Thoracic aorta (tissue), 2 donors: ENCODE results near the gene POLR2L. TPM values are rescaled to one million over a fixed set of nuclear protein-coding genes. Genes with fewer than 3 reads are reported as not detected.

ENCODE experiments used
- ATAC-seq: fragments of 150-250 bp; one replicate; pipeline ENCODE4 v1.8.0; 2017; ENCODE audit warnings: low read depth; ENCODE audit not compliant: insufficient number of reproducible peaks, low FRiP score
- DNase-seq: peaks from one replicate; pipeline ENCODE4 v3.0.0-alpha.2; 2020; ENCODE audit warnings: low spot score
- H3K27ac ChIP-seq, 2 donors: fragments of 200-600 bp; sonication (generic); 1 replicate in 1 of 2; 2 replicates in 1 of 2; pipeline ENCODE4 v1.5.1; 2016; ENCODE audit warnings: mild to moderate bottlenecking in 2 of 2, moderate library complexity in 2 of 2
- H3K27me3 ChIP-seq: fragments of 200-600 bp; sonication (generic); replicated peaks from 2 replicates; pipeline ENCODE4 v1.6.0; 2016; ENCODE audit warnings: mild to moderate bottlenecking; ENCODE audit not compliant: insufficient read depth
- H3K36me3 ChIP-seq: fragments of 200-600 bp; sonication (generic); one replicate; pipeline ENCODE4 v1.5.1; 2016
- H3K4me1 ChIP-seq, 2 donors: fragments of 200-600 bp; sonication (generic); 1 replicate in 1 of 2; 2 replicates in 1 of 2; pipeline versions ENCODE4 v1.5.1 to v1.6.0; 2016; ENCODE audit warnings: low read depth in 2 of 2, mild to moderate bottlenecking in 1 of 2; ENCODE audit not compliant: control insufficient read depth in 1 of 2
- H3K4me3 ChIP-seq: fragments of 200-600 bp; sonication (generic); 2 replicates; pipeline ENCODE4 v1.5.1; 2016; ENCODE audit warnings: mild to moderate bottlenecking
- H3K9me3 ChIP-seq: fragments of 200-600 bp; sonication (generic); 2 replicates; pipeline ENCODE4 v1.5.1; 2016
- total RNA-seq, 2 donors: library from RNA; depleted of rRNA; stranded (reverse); fragments of >200 nt; gene quantifications; one replicate each; pipeline versions ENCODE4 v1.1.0 to v1.2.3, GENCODE V29; 2016
- TF ChIP-seq, protein P1 (sequence below): fragments of 200-600 bp; sonication (generic); IDR thresholded peaks from one replicate; pipeline ENCODE4 v1.5.1; 2019; ENCODE audit warnings: antibody characterized with exemption

Gene POLR2L
- total RNA-seq, 2 donors from 2014 or later = 20.8 to 63.0 TPM

DNA sequence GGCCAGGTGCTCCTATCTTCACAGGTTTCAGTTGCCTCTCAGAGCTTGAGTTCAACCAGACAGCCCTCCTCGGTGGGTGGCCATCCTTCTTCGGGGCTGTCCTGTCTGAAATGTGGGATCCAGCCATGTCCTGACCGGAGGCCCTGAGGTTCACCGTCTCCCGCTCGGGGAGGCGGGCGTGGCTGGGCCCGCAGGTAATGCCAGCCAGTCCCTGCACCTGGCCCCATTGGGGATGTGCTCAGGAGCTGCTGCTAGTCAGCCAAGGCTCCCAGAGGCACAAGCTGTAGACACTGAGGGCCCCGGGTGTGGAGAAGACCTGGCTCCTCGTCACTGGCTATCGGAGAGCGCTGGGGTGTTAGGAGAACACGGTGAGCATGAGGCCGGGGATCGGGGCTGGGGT is 32.9 kb upstream of the POLR2L start:
- TF ChIP-seq, protein P1, sequence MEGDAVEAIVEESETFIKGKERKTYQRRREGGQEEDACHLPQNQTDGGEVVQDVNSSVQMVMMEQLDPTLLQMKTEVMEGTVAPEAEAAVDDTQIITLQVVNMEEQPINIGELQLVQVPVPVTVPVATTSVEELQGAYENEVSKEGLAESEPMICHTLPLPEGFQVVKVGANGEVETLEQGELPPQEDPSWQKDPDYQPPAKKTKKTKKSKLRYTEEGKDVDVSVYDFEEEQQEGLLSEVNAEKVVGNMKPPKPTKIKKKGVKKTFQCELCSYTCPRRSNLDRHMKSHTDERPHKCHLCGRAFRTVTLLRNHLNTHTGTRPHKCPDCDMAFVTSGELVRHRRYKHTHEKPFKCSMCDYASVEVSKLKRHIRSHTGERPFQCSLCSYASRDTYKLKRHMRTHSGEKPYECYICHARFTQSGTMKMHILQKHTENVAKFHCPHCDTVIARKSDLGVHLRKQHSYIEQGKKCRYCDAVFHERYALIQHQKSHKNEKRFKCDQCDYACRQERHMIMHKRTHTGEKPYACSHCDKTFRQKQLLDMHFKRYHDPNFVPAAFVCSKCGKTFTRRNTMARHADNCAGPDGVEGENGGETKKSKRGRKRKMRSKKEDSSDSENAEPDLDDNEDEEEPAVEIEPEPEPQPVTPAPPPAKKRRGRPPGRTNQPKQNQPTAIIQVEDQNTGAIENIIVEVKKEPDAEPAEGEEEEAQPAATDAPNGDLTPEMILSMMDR = no peak
- no peaks in the 10 kb centered on the region for H3K36me3 ChIP-seq
- no peak for DNase-seq

DNA sequence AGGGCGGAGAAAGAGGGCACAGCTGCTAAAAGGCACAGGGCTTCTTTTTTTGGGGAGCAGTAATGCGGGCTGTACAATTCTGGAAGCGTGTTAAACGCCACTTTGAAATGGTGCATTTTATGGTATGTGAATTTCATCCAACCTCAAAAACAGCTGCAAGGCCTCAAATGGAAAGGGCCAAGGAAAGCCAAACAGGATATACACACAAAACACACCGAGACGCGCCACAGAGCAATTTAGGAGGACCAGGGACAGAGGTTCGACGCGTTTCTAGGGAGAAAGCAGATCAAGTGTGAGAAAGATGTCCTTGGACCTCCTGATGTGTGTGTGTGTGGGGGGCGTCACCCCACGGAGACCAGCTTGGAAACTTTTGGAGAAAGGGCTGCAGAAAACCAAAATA is 31.4 kb upstream of the POLR2L start:
- Histone ChIP-seq H3K27me3 (no peaks in the 10 kb centered on the region), H3K4me1 (no peaks in the 10 kb centered on the region), H3K27ac (no peak overlapping the region), H3K9me3 (no peaks in the 10 kb centered on the region), H3K36me3 (no peaks in the 10 kb centered on the region), H3K4me3 (no peak overlapping the region)
- TF ChIP-seq, protein P1 = no peak
- DNase-seq (no peak), ATAC-seq (no peak)

More for the DNA sequence above, 32.9 kb upstream of the POLR2L start:
- Histone ChIP-seq H3K4me3 (no peak overlapping the region), H3K27ac (no peak overlapping the region), H3K27me3 (no peaks in the 10 kb centered on the region), H3K4me1 (no peaks in the 10 kb centered on the region), H3K9me3 (no peaks in the 10 kb centered on the region)
- no peak for ATAC-seq

DNA sequence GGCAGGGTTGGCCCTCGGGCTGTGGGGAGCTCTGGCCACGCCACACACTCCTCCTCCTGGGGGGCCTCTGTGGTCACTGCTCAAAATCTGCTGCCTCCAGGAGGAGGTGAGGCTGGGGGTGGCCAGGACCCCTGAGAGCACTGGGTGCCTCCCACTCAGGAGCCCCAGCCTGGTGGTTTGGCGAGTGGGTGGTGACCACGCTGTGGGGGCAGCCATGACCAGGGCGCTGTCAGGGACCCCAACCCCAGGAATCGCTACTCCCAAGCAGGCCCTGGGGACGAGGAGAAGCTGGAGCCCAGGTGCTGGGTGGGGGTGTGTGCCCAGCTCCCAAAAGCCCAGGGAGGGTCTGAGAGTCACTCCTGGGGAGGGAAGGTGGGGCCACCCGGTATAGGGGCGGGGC is 30.5 kb upstream of the POLR2L start:
- no peak for DNase-seq
- ATAC-seq = no peak
- Histone ChIP-seq H3K9me3 (no peaks in the 10 kb centered on the region), H3K27me3 (no peaks in the 10 kb centered on the region), H3K4me3 (no peak overlapping the region), H3K27ac (no peak overlapping the region), H3K4me1 (no peaks in the 10 kb centered on the region), H3K36me3 (no peaks in the 10 kb centered on the region)
- TF ChIP-seq, protein P1 = no peak

DNA sequence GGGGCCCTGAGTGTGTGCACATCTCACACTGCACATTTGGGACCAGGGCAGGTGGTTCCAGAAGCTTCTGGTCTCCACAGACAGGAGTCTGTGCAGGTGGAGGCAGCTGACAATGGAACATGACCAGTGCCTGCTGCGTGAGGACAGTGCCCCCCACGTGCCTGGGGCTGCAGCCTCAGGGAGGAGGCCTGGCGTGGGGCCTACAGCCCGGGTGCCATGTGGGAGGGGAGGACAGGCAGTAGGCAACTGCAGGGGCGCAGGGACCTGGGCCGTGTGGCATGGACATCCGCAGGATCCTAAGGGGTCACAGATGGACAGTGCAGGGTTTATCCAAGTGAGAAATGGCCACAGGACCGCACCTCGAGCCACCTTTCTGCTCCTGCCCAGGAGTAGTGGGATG is 29.1 kb upstream of the POLR2L start:
- DNase-seq (no peak), ATAC-seq (no peak)
- no peak overlapping the region for H3K4me3 ChIP-seq
- H3K27ac ChIP-seq = no peak overlapping the region
- no peaks in the 10 kb centered on the region for H3K9me3 ChIP-seq
- H3K36me3 ChIP-seq = no peaks in the 10 kb centered on the region
- TF ChIP-seq, protein P1 = no peak
- no peaks in the 10 kb centered on the region for H3K27me3 ChIP-seq
- H3K4me1 ChIP-seq = no peaks in the 10 kb centered on the region

DNA sequence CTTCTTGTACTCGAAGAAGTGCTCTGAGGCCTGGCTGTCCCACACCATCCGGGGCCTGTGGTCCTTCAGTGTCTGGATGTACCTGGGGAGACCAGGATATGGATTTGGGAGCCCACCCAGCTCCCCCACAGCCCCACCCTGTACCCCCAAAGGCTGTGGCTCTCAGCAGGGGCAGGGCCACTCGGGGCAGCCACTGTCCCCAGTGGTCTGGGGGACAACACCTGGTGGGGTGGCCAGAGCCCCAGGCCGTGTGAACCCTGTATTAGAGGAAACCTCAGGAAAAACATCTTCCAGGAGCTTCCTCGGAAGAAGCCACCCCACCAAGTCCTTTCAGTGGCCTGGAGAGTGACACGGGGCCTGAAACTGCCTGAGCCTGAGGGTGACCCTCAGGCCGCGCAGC is 28.1 kb upstream of the POLR2L start:
- no peak for ATAC-seq
- H3K36me3 ChIP-seq = peaks cover 6% of the 10 kb centered on the region

More for the DNA sequence above, 28.1 kb upstream of the POLR2L start:
- Histone ChIP-seq H3K27me3 (no peaks in the 10 kb centered on the region), H3K27ac (no peak overlapping the region), H3K9me3 (no peaks in the 10 kb centered on the region), H3K4me1 (no peaks in the 10 kb centered on the region), H3K4me3 (no peak overlapping the region)
- DNase-seq = no peak
- TF ChIP-seq, protein P1 = no peak
